NB4 (cell line): ENCODE results near the gene OR10H5.
"Not testable (repeated sequence)": the region's sequence is repeated elsewhere in the genome, so short reads cannot be mapped to it uniquely, and the experiment has no call there.

Experiments used
- DNase-seq: peaks from one replicate; pipeline ENCODE4 v3.0.0; 2010; ENCODE audit warnings: low read depth
- H3K4me3 ChIP-seq: one replicate; pipeline ENCODE4 v1.5.1; 2011; ENCODE audit warnings: mild to moderate bottlenecking, low read depth, low read length, moderate library complexity
- MYC ChIP-seq: IDR thresholded peaks from 2 replicates; pipeline ENCODE4 v1.6.1; 2011; ENCODE audit warnings: low read depth, low read length
- POLR2A ChIP-seq: IDR thresholded peaks from 2 replicates; pipeline ENCODE4 v1.6.1; 2011; ENCODE audit warnings: mild to moderate bottlenecking; ENCODE audit not compliant: insufficient read length; ENCODE audit errors: extremely low read depth
- TF ChIP-seq, protein P1 (sequence below): IDR thresholded peaks from one replicate; pipeline ENCODE4 v1.5.1; 2012; ENCODE audit warnings: low read depth, low read length
- TF ChIP-seq, protein P2 (sequence below): IDR thresholded peaks from 2 replicates; pipeline ENCODE4 v1.6.1; 2011; ENCODE audit warnings: low read depth, low read length

The OR10H5 gene

DNA sequence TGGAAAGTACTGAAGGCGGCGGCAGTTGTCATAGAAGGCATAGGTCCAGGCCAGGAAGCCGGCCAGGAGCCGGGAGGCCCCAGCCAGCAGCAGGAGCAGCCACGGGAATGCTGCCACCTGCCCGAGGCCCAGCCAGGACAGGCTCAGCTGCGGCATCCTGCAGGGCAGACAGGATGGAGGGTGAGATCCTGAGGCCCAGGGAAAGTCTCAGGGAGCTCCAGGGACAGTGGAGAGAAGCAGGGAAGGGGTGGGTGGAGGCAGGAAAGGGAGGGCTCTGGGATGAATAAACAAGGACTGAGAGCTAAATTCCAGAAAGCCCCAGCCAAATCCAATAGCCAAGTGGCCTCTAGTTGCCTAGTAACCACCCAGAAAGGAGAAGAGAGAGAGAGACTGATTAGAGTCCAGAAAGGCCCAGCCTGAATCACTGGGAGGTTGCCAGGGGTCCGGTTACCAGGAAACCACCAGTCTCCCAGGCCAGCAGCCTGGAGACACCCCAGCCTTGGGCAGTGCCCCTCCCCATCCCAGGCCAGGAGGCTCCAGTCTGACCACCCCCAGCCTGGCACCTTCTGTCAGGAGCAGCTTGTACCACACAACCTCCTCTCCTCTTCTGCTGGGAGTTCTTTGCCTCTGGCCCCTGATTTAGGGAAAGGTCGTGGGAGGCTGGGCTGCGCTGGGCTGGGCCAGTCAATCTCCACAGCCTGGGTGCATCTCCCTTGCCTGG is 7.5 kb upstream of the OR10H5 start:
- TF ChIP-seq POLR2A, result no peak
- TF ChIP-seq, protein P1, sequence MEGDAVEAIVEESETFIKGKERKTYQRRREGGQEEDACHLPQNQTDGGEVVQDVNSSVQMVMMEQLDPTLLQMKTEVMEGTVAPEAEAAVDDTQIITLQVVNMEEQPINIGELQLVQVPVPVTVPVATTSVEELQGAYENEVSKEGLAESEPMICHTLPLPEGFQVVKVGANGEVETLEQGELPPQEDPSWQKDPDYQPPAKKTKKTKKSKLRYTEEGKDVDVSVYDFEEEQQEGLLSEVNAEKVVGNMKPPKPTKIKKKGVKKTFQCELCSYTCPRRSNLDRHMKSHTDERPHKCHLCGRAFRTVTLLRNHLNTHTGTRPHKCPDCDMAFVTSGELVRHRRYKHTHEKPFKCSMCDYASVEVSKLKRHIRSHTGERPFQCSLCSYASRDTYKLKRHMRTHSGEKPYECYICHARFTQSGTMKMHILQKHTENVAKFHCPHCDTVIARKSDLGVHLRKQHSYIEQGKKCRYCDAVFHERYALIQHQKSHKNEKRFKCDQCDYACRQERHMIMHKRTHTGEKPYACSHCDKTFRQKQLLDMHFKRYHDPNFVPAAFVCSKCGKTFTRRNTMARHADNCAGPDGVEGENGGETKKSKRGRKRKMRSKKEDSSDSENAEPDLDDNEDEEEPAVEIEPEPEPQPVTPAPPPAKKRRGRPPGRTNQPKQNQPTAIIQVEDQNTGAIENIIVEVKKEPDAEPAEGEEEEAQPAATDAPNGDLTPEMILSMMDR, result no peak
- no peak for TF ChIP-seq MYC
- TF ChIP-seq, protein P2, sequence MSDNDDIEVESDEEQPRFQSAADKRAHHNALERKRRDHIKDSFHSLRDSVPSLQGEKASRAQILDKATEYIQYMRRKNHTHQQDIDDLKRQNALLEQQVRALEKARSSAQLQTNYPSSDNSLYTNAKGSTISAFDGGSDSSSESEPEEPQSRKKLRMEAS, result no peak
- no peak overlapping the region for H3K4me3 ChIP-seq
- no peak for DNase-seq

DNA sequence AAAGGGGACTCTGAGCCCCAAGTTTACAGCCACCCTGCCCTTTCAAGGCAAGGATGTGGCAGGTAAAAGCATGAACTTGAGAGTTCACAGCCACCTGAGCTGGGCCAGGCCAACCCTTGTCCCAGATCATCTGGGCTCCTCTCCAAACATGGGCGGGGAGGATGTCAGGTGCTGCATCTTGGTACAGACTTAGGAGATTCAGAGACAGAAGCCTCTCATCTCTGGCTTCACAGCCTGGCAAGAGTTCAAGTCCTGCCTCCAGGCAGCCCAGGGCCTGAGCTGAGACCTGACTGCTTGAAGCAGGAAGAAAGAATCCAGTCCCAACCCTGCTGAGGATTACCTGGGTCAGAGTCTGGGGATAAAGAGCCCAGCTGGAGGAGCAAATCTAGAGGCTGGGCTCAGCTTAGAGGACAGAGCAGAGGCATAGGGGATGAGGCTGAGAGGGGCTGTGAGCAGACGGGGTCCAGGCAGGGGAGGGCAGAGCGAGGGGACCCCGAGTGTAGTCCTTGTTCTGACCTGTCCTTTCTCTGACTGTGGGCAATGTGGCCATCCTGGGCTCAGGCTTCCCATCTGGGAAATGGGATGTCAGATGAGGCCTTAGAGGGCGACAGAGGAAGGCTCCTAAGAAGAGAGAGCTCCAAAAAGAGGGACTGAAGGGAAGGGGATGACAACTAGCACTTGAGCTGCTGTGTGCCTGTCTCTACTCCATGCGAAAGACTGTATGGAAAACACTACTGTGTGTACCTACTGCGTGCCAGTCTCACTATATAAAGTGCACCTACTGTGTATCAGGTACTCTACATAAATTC is 6.6 kb upstream of the OR10H5 start:
- DNase-seq, result no peak
- TF ChIP-seq, protein P1, result no peak
- TF ChIP-seq, protein P2, result no peak
- TF ChIP-seq MYC (no peak), POLR2A (no peak)
- H3K4me3 ChIP-seq, result no peak overlapping the region

GRCh38 chr19:15781661-15782060 is 5.8 kb upstream of the OR10H5 start:
- DNase-seq, result no peak
- TF ChIP-seq MYC (no peak), POLR2A (no peak)
- TF ChIP-seq, protein P2, result no peak
- TF ChIP-seq, protein P1, result no peak
- no peak overlapping the region for H3K4me3 ChIP-seq

DNA sequence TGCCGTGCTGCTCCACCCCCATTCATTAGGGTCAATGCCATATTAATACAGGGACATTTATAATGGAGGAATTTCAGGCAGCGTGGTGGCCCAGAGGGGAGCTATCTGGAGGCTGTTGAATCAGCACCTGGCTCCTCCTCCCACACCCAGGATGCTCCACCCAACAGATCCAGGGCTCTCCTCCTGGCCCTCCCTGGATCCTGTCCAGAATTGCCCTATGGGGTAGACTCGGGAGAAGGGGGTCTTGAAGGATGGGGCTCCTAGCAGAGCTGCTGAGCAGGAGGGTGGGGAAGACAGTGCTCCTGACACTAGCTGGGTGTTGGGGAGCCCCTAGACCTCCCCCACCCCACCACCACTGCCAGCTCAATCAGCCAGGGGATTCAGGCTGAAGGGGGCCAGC is 5.2 kb upstream of the OR10H5 start:
- H3K4me3 ChIP-seq, result no peak overlapping the region
- TF ChIP-seq, protein P2, result no peak
- TF ChIP-seq, protein P1, result no peak
- TF ChIP-seq MYC, result no peak
- no peak for DNase-seq

DNA sequence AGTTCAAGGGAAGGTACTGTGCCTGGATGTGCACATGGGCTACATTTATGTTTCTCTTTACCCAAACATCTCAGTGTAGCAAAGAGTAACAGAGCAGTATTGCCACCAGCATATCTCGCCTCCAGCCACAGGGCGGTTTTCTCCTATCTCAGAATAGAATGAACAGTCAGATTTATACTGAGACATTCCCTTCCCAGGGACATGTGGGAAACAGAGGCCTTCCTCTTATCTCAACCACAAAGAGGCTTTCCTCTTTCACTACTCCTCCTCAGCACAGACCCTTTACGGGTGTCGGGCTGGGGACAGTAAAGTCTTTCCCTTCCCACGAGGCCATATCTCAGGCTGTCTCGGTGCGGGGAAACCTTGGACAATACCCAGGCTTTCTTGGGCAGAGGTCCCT is 4.6 kb upstream of the OR10H5 start:
- DNase-seq, H3K4me3 ChIP-seq: not testable (repeated sequence)

GRCh38 chr19:15788594-15789270 is 1.3 kb downstream of the OR10H5 start:
- H3K4me3 ChIP-seq, result no peak overlapping the region
- TF ChIP-seq, protein P1, result no peak
- TF ChIP-seq POLR2A, result no peak
- TF ChIP-seq, protein P2, result no peak
- no peak for TF ChIP-seq MYC
- DNase-seq, result no peak
